ENCODE results near the gene ATP6V1G2.

ATP6V1G2 gene

GRCh38 chr6:31575335-31575901, 29.0 kb upstream of the ATP6V1G2 start, which contains the start of gene TNF:
TSS of gene TNF (plus strand) at chr6:31575565. CDS start at chr6:31575742, 177 bp downstream.
- peak; percentile 83 for DNase-seq

DNA sequence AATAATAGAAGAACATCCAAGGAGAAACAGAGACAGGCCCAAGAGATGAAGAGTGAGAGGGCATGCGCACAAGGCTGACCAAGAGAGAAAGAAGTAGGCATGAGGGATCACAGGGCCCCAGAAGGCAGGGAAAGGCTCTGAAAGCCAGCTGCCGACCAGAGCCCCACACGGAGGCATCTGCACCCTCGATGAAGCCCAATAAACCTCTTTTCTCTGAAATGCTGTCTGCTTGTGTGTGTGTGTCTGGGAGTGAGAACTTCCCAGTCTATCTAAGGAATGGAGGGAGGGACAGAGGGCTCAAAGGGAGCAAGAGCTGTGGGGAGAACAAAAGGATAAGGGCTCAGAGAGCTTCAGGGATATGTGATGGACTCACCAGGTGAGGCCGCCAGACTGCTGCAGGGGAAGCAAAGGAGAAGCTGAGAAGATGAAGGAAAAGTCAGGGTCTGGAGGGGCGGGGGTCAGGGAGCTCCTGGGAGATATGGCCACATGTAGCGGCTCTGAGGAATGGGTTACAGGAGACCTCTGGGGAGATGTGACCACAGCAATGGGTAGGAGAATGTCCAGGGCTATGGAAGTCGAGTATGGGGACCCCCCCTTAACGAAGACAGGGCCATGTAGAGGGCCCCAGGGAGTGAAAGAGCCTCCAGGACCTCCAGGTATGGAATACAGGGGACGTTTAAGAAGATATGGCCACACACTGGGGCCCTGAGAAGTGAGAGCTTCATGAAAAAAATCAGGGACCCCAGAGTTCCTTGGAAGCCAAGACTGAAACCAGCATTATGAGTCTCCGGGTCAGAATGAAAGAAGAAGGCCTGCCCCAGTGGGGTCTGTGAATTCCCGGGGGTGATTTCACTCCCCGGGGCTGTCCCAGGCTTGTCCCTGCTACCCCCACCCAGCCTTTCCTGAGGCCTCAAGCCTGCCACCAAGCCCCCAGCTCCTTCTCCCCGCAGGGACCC, 28.0 kb upstream of the ATP6V1G2 start:
- DNase-seq, result no peak

DNA sequence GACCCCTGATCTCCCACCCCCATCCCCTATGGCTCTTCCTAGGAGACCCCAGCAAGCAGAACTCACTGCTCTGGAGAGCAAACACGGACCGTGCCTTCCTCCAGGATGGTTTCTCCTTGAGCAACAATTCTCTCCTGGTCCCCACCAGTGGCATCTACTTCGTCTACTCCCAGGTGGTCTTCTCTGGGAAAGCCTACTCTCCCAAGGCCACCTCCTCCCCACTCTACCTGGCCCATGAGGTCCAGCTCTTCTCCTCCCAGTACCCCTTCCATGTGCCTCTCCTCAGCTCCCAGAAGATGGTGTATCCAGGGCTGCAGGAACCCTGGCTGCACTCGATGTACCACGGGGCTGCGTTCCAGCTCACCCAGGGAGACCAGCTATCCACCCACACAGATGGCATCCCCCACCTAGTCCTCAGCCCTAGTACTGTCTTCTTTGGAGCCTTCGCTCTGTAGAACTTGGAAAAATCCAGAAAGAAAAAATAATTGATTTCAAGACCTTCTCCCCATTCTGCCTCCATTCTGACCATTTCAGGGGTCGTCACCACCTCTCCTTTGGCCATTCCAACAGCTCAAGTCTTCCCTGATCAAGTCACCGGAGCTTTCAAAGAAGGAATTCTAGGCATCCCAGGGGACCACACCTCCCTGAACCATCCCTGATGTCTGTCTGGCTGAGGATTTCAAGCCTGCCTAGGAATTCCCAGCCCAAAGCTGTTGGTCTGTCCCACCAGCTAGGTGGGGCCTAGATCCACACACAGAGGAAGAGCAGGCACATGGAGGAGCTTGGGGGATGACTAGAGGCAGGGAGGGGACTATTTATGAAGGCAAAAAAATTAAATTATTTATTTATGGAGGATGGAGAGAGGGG, 27.1 kb upstream of the ATP6V1G2 start:
- no peak for DNase-seq

DNA sequence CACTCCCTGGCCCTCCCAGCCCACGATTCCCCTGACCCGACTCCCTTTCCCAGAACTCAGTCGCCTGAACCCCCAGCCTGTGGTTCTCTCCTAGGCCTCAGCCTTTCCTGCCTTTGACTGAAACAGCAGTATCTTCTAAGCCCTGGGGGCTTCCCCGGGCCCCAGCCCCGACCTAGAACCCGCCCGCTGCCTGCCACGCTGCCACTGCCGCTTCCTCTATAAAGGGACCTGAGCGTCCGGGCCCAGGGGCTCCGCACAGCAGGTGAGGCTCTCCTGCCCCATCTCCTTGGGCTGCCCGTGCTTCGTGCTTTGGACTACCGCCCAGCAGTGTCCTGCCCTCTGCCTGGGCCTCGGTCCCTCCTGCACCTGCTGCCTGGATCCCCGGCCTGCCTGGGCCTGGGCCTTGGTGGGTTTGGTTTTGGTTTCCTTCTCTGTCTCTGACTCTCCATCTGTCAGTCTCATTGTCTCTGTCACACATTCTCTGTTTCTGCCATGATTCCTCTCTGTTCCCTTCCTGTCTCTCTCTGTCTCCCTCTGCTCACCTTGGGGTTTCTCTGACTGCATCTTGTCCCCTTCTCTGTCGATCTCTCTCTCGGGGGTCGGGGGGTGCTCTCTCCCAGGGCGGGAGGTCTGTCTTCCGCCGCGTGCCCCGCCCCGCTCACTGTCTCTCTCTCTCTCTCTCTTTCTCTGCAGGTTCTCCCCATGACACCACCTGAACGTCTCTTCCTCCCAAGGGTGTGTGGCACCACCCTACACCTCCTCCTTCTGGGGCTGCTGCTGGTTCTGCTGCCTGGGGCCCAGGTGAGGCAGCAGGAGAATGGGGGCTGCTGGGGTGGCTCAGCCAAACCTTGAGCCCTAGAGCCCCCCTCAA, 25.9 kb upstream of the ATP6V1G2 start, which contains the start of gene LTA:
LTA (plus strand) TSS at position 249 of the 871 bp plus-strand sequence; CDS start at position 703, 454 bp downstream.
- DNase-seq, result peak; percentile 63

- no peak for DNase-seq
Observed at GRCh38 chr6:31569861-31570536, 23.6 kb upstream of the ATP6V1G2 start.

GRCh38 chr6:31568537-31568961, 22.1 kb upstream of the ATP6V1G2 start:
- DNase-seq, result no peak

GRCh38 chr6:31567531-31568370, 21.3 kb upstream of the ATP6V1G2 start:
- no peak for DNase-seq

DNA sequence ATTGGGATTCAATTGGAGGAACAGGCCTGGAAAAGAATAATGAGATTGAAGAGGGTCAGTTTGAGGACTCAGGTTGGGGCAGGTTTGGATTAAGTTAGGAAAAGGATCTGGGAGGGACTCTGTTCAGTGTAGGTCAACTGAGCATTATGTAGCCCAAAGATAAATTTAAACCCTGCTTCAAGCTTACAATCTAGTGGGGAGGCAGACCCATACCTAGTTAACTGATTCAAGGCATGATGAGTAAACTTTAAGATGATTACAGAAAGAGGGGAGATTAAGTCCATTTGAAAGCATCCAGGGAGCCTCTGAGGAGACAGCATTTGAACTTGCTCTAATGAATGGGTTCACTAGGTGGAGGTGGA, 14.3 kb upstream of the ATP6V1G2 start:
- no peak for DNase-seq

DNA sequence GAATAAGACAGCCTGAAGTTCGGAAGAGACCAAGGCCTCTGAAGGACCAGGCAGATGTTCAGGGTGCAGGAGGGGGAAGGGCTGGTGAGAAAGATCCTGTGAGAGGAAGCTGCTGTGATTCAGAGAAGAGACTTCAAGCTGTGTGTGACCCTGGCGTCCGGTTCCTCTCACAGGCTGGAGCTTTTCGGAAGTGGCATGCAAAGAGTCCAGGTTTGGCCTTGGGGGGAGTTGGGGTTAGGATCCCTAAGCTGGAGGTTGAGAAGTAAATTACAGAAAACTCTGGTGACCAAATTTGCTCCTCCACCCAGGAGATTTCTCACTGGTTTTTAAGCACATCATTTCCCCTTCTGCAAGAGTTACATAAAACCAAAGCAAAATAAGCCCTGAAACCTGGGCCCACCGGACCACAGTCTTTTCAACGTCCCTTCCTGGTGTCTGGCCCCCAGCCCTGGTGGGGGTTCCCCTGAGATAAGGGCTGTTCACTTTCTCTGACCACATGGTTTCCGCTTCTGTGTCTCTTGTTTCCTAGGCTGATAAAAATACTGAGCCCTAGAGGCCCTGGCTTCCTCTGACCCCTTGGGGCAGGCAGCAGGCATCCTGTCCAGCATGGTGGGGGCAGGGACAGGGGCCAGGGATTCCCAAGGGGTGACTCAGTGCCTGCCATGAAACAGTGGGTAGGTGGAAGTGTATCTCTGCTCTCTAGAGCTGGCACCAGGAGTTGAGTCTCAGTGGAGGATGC, 13.7 kb upstream of the ATP6V1G2 start:
- peak; percentile 42 for DNase-seq

- DNase-seq, result no peak
Observed at GRCh38 chr6:31559606-31559957, 13.2 kb upstream of the ATP6V1G2 start.

DNA sequence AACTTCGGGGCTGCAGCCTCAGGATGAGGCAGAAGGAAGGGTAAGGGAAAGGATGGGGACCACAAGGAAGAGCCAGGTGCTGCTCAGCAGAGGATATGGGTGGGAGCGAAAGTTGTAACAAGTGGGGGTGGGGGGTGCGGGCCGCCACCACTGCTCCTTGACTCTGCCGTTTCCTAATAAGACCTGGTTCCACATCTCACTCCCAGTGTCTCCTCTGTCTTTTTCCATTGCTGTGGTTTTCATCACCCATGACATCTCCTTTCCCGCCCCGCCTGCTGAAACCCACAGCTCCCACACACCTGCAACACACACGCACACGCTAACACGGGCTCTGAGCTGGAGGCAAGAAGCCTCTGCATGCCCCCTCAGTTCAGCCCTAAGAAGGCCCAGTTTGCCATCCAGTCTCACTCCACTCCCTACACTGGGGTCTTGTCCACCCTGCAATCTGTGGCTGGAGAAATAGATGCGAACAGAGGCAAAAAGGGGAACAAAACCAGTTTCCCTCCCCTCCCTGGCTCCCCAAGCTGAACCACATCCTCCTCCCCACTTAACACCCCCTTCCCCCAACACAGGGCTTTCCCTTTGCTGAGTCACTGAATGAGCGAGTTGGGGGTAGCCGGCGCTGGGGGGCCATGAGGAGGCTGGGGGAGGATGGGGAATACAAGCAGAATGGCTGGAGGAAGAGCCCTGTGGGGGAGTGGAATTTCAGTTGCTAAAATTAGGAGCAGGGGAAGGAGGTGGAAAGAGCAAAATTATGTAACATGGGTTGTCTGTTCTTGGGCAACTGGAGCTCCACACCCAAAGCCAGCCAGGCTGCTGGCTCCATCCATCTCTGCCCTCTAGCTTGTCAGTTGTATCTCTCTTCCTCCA, 12.5 kb upstream of the ATP6V1G2 start:
- DNase-seq, result peak; percentile 67

DNA sequence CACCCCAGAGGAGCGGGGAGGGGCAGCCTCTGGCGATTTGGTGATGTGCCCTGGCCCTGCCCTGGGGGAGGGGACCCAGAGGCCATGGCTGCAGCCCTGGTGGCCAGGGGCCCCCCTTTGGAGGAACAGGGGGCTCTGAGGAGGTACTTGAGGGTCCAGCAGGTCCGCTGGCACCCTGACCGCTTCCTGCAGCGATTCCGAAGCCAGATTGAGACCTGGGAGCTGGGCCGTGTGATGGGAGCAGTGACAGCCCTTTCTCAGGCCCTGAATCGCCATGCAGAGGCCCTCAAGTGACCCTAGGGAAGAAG, 11.9 kb upstream of the ATP6V1G2 start:
- no peak for DNase-seq

DNA sequence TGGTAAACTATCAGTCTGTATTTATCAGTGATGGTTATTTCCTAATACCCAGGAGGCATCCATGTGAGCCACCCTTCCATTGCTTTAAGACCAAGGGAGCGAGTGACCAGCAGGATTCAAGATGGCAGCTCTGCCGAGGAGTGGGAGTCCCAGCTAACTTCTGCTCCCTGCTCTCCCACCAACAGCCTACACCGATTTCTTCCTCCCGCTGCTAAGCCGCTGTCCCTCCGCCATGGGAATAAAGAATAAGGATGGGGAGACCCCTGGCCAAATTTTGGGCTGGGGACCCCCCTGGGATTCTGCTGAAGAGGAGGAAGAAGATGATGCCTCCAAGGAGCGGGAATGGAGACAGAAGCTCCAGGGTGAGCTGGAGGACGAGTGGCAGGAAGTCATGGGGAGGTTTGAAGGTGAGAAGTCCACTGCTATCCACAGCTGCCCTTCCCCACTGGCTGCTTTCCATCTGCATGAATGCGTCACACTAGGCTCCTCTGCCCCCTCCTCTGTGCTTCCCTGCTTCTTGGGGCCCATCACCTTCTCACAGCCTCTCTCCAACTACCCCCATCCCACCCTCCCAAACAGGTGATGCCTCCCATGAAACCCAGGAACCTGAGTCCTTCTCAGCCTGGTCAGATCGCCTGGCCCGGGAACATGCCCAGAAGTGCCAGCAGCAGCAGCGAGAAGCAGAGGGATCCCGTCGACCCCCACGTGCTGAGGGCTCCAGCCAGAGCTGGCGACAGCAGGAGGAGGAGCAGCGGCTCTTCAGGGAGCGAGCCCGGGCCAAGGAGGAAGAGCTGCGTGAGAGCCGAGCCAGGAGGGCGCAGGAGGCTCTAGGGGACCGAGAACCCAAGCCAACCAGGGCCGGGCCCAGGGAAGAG, 11.3 kb upstream of the ATP6V1G2 start:
- DNase-seq, result no peak

DNA sequence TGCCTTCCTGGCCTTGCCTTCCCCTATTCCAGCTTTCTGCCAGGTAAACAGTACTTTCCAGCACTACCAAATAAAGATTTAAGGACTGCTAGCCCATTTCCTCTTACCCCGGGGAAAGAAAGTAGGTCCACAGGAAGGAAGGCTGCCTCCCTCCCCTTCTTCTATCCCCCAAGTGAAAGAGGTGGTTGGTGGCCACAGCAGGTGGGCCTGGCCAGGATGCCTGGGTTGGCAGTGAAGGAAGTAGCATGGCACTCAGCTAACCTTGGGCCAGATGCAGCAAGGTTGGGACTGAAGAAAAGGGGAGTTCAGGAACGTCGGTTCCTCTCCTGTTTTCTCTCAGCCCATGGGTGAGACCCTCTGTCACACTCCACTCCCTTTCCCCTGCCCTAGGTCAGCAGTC, 9.9 kb upstream of the ATP6V1G2 start:
- DNase-seq, result no peak

GRCh38 chr6:31551371-31551770, 5.0 kb upstream of the ATP6V1G2 start:
- DNase-seq, result peak; percentile 57

DNA sequence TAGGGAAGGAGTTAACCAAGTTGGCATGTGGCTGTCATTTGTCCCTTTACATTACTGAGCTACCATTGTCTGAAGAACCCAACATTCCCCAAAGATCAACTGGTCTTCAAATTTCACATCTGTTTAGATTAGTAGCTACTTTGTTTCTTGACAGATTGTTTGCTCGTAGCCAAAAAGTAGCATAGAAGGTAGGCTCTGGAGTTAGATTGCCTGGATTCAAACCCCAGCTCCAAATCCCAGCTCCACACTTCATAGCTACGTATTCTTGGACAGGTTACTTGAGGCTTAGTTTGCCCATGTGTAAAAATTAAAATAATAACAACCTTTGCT, 2.1 kb upstream of the ATP6V1G2 start:
- DNase-seq, result no peak

GRCh38 chr6:31547727-31548543, 1.5 kb upstream of the ATP6V1G2 start:
- no peak for DNase-seq

Measured in activated T-cell treated with anti-CD3 and anti-CD28 coated beads for 4 hours (primary cell).